HG02642 (cell line): ENCODE results near the gene CTNS.
A peak's percentile ranks its signal among the peaks of the same experiment; 100 is the strongest.
"Not testable (repeated sequence)": the region's sequence is repeated elsewhere in the genome, so short reads cannot be mapped to it uniquely, and the experiment has no call there.

Source experiments
- ATAC-seq: cut with Tn5 transposase; IDR thresholded peaks from one replicate; pipeline ENCODE4 v1.9.1; 2021; ENCODE audit warnings: mild to moderate bottlenecking; ENCODE audit not compliant: unreplicated experiment, poor library complexity

CTNS gene

DNA sequence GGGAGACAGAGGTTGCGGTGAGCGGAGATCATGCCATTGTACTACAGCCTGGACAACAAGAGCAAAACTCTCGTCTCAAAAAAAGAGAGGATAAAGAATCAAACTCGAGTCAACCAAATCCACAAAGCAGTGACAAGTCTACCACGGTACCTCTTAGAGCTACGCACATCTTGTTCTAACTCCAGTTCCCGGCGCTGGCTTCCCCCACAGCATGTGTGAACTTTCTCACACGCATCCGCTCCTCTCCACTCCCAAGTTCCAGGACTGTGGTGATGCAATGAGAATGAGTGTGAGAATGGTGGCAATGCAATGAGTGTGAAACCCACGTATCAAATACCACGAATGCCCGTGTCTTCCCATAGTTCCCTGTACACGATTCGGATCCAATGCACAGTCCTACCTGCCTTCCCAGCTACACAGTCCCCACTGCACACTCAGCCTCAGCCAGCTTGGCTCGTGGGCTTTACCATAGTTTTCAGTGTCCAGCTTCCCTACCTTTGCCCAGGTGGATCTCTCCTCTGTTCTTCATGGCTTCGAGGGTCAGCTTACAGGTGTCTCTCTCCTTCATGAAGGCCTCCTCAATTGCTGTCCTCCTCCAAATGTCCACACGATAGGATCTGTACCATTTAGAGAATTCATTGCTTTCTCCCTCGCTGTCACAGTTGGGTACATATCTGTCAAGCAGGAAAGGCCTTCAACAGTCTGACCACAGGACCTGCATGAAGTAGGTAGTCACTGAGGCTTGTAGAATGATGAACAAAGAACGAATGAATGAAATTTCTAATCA lies 68.6 kb downstream of the CTNS start:
- ATAC-seq, result no peak

GRCh38 chr17:3705718-3705984 lies 69.1 kb downstream of the CTNS start:
- ATAC-seq, result not testable (repeated sequence)

DNA sequence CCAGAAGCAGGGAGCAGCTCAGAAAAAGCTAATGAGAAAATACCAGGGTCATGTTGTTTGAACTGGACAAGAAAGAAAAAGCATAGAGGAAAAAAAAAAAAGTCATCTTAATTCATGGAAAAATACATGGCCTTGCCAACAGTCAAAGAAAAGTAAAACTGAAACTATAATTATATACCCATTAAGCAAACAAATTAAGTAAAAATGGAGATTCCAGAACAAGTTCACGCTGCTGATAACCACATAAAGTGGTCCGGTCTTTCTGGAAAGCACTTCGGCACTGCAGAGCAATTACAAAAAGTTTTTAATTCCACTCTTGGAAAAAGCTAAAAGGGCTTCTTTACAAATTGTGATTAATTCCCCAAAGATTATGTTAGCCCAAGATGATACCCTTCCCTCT lies 71.8 kb downstream of the CTNS start:
- ATAC-seq, result no peak

DNA sequence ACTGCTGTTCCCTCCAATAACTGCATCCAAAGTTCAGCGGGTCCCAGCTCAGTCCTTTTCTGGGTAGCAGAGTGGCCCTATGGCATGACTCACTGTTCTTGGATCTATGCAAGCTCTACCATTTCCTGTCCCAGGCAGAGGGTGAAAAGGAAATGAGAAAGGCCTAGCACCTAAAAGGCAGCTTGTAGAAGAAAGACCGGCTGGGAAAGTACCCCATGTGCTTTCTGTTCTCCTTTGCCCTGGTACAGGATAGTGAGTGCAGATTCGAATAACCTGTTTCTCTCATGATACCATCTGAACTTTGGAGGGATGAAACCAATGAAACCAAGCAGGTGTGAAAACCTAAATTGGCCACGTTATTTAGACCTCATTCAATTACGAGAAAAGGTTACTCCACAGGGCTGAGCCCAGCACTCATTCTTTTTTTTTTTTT lies 74.4 kb downstream of the CTNS start:
- ATAC-seq, result peak; percentile 92
